ENCODE measurements around the gene ZNF343. TPM values are rescaled to one million over a fixed set of nuclear protein-coding genes. Genes with fewer than 3 reads are reported as not detected.

Gene ZNF343
- total RNA-seq, 4 donors from 2014 or later: 7.9 to 19.2 (median 13.5) TPM

DNA sequence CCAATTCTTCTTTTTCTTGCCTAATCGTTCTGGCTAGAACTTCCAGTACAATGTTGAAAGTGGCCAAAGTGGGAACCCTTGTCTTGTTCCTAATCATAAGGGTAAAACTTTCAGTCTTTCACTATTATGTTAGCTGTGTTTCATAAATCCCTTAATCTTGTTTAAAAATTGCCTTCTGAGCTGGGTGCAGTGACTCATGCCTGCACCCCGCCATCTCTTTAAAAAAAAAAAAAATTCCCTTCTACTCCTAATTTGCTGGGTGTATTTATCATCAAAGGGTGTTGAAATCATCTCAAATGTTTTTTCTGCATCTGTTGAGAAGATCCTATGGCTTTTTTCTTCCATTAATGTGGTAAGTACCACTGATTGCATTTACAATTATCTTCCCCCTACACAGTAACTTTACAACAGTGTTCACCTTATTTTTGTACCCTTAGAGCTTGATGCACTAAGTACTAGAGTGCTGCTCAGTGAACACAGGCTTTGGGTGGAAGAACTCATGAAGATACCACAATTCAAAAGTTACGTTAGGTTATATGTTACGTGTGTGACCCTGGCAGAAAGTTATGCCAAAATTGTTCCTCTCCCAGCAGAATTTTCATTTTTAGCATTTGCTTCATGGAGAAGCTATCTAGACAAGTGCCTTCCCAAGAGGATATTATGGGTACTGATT, 47.8 kb downstream of the ZNF343 start:
- peaks cover 68% of the 10 kb centered on the region for H3K36me3 ChIP-seq

DNA sequence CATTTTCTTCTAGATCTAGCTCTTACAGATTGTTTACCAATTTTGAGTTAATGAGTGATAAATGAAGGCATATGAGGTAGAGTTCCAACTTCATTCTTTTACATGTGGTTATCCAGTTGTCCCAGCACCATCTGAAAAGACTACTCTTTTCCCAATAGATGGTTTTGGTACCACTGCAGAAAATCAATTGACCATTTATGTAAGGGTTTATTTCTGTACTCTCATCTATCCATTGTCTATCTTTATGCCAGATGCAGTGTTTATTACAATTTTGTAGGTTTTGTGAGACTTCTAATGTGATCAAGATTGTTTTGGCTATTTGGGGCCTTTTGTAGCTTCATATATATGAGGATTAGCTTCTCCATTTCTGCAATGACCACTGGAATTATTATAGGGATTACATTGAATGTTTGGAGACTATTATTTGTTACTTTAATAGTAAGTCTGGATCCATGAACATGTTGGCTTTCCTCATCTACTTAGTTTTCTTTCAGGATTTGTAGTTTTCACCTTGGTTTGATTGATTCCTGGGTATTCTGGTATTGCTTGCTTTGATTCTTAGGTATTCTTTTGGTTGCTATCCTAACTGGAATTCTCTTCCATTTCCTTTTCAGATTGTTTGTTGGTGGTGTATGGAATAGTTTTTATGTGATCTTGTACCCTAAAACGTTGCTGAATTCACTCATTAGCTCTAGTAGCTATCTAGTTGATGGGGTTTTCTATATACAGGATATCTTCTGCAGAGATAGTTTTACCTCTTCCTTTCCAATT, 48.5 kb downstream of the ZNF343 start:
- Histone ChIP-seq H3K4me1 (no peaks in the 10 kb centered on the region), H3K27me3 (no peaks in the 10 kb centered on the region), H3K36me3 (peaks cover 60% of the 10 kb centered on the region), H3K4me3 (no peak overlapping the region), H3K9me3 (no peaks in the 10 kb centered on the region), H3K27ac (no peak overlapping the region)
- TF ChIP-seq POLR2AphosphoS5 (IDR thresholded peaks at IDR 0.05) (no peak), POLR2A (IDR thresholded peaks at IDR 0.05) (no peak), EP300 (IDR thresholded peaks at IDR 0.05) (no peak)
- TF ChIP-seq, protein P1, sequence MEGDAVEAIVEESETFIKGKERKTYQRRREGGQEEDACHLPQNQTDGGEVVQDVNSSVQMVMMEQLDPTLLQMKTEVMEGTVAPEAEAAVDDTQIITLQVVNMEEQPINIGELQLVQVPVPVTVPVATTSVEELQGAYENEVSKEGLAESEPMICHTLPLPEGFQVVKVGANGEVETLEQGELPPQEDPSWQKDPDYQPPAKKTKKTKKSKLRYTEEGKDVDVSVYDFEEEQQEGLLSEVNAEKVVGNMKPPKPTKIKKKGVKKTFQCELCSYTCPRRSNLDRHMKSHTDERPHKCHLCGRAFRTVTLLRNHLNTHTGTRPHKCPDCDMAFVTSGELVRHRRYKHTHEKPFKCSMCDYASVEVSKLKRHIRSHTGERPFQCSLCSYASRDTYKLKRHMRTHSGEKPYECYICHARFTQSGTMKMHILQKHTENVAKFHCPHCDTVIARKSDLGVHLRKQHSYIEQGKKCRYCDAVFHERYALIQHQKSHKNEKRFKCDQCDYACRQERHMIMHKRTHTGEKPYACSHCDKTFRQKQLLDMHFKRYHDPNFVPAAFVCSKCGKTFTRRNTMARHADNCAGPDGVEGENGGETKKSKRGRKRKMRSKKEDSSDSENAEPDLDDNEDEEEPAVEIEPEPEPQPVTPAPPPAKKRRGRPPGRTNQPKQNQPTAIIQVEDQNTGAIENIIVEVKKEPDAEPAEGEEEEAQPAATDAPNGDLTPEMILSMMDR (IDR thresholded peaks at IDR 0.05): no peak
- WGBS: 69% methylated on average over 1 of the region's 1 CpG
- DNase-seq (ENCODE audit: low spot score in 2 of 2): no peak

More for the DNA sequence above, 47.8 kb downstream of the ZNF343 start:
- DNase-seq (ENCODE audit: low spot score in 2 of 2): no peak
- Histone ChIP-seq H3K27me3 (no peaks in the 10 kb centered on the region), H3K9me3 (no peaks in the 10 kb centered on the region), H3K4me1 (no peaks in the 10 kb centered on the region), H3K4me3 (no peak overlapping the region), H3K27ac (no peak overlapping the region)
- 79% methylated on average over 4 of the region's 4 CpGs for WGBS
- TF ChIP-seq POLR2A (IDR thresholded peaks at IDR 0.05): no peak
- TF ChIP-seq POLR2AphosphoS5 (IDR thresholded peaks at IDR 0.05): no peak
- TF ChIP-seq, protein P1 (IDR thresholded peaks at IDR 0.05): no peak
- TF ChIP-seq EP300 (IDR thresholded peaks at IDR 0.05): no peak

GRCh38 chr20:2458919-2459499, 49.7 kb downstream of the ZNF343 start:
- TF ChIP-seq EP300 (IDR thresholded peaks at IDR 0.05) (no peak), POLR2A (IDR thresholded peaks at IDR 0.05) (no peak), POLR2AphosphoS5 (IDR thresholded peaks at IDR 0.05) (no peak)
- TF ChIP-seq, protein P1 (IDR thresholded peaks at IDR 0.05): no peak
- H3K27me3 ChIP-seq: no peaks in the 10 kb centered on the region
- no peak overlapping the region for H3K27ac ChIP-seq
- H3K4me3 ChIP-seq: no peak overlapping the region
- no peak for DNase-seq (ENCODE audit: low spot score in 2 of 2)
- WGBS: 92% methylated on average over 3 of the region's 3 CpGs
- no peaks in the 10 kb centered on the region for H3K9me3 ChIP-seq
- no peaks in the 10 kb centered on the region for H3K4me1 ChIP-seq
- peaks cover 49% of the 10 kb centered on the region for H3K36me3 ChIP-seq

- TF ChIP-seq, protein P1 (IDR thresholded peaks at IDR 0.05): no peak
- TF ChIP-seq POLR2AphosphoS5 (IDR thresholded peaks at IDR 0.05) (no peak), POLR2A (IDR thresholded peaks at IDR 0.05) (no peak), EP300 (IDR thresholded peaks at IDR 0.05) (no peak)
- WGBS: 74% methylated on average over 2 of the region's 2 CpGs
- Histone ChIP-seq H3K4me1 (peaks cover 17% of the 10 kb centered on the region), H3K4me3 (no peak overlapping the region), H3K27me3 (no peaks in the 10 kb centered on the region), H3K27ac (no peak overlapping the region), H3K36me3 (peaks cover 18% of the 10 kb centered on the region), H3K9me3 (no peaks in the 10 kb centered on the region)
- DNase-seq (ENCODE audit: low spot score in 2 of 2): no peak
These were observed 52.8 kb downstream of the ZNF343 start for GRCh38 chr20:2455771-2456497.
